Esophagus muscularis mucosa (tissue), 3 donors: ENCODE measurements around the gene LRRN2.

Experiments
- POLR2A ChIP-seq: fragments of 450-650 bp; IDR thresholded peaks from one replicate; pipeline ENCODE4 v1.6.1; 2017; ENCODE audit warnings: antibody characterized with exemption, moderate library complexity, mild to moderate bottlenecking, low read depth
- POLR2AphosphoS5 ChIP-seq, 2 donors: sonication (generic); formaldehyde crosslinking; IDR thresholded peaks; one replicate each; pipeline ENCODE4 v1.6.1; 2017; ENCODE audit warnings: antibody characterized with exemption in 2 of 2
- TF ChIP-seq, protein P1 (sequence below), 3 experiments: fragments of 200-600 bp in 2 of 3; fragments of 450-650 bp in 1 of 3; sonication (generic) in 2 of 3; IDR thresholded peaks; one replicate each; pipeline ENCODE4 v1.5.1; 2017 to 2019; ENCODE audit warnings: antibody characterized with exemption in 3 of 3, mild to moderate bottlenecking in 2 of 3, moderate library complexity in 1 of 3

DNA sequence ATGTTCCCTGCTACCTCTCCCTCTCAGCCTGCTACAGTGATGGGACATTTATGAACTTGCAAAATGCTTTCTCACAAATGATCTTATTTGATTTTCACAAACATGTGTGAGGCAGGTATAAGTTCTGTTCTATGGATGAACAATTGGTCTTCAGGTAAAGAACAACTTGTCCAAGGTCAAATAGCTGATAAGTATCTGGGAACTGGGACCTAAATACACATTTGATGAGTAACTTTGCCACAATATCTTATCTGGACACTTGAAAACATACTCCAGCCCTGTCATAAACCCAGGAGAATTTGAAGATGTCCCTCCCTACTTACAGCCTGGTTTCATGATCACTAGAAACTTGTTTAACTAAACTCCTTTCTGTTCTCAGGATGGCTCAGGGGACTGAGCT lies 23.0 kb downstream of the LRRN2 start:
- TF ChIP-seq, protein P1, sequence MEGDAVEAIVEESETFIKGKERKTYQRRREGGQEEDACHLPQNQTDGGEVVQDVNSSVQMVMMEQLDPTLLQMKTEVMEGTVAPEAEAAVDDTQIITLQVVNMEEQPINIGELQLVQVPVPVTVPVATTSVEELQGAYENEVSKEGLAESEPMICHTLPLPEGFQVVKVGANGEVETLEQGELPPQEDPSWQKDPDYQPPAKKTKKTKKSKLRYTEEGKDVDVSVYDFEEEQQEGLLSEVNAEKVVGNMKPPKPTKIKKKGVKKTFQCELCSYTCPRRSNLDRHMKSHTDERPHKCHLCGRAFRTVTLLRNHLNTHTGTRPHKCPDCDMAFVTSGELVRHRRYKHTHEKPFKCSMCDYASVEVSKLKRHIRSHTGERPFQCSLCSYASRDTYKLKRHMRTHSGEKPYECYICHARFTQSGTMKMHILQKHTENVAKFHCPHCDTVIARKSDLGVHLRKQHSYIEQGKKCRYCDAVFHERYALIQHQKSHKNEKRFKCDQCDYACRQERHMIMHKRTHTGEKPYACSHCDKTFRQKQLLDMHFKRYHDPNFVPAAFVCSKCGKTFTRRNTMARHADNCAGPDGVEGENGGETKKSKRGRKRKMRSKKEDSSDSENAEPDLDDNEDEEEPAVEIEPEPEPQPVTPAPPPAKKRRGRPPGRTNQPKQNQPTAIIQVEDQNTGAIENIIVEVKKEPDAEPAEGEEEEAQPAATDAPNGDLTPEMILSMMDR (IDR thresholded peaks at IDR 0.05) = no peak
- TF ChIP-seq POLR2A (no peak), POLR2AphosphoS5 (IDR thresholded peaks at IDR 0.05) (no peak)
